Measurements from ENCODE around the gene STARD3.

STARD3 gene

DNA sequence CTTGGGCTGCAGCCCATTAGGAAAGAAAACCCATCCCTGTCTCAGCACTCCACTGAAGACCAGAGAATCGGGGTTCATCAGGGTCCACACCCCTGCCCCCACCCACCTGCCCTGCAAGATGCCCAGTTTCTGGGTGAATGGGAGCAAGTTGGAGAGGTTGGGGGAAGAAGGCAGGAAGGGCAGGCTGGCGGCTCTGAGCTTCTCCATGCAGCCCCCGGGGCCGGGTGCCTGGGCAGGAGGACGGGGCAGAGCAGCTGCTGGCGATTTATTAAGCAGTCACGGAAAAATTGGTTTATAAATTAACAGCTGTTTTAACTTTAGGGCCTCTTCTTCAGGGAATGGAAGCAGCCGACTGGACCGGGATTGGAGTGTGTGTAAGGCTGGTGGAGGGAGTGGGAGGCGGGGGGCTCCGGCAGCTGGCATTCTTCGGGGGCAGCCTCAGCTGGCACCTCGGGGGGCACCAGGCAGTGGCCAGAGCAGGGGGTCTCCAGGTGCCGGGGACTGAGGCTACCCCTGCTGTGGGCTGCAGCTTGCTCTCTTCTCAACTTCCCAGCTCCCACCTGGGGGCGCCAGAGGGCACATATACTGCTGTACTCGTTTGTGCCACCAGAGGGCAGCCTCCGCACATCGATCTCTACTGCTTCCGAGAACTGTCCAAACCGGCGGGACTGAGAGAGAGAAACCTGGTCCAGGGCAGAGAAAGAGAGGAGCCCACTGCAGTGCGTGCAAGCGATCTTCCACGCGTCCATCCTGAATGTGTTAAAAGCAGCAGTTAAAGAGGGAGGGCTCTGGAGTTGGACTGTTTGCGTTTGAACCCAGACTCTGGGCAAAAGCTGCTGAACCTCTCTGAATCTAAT is 15.2 kb upstream of the STARD3 start:
- peak; percentile 80 to 89 for DNase-seq

DNA sequence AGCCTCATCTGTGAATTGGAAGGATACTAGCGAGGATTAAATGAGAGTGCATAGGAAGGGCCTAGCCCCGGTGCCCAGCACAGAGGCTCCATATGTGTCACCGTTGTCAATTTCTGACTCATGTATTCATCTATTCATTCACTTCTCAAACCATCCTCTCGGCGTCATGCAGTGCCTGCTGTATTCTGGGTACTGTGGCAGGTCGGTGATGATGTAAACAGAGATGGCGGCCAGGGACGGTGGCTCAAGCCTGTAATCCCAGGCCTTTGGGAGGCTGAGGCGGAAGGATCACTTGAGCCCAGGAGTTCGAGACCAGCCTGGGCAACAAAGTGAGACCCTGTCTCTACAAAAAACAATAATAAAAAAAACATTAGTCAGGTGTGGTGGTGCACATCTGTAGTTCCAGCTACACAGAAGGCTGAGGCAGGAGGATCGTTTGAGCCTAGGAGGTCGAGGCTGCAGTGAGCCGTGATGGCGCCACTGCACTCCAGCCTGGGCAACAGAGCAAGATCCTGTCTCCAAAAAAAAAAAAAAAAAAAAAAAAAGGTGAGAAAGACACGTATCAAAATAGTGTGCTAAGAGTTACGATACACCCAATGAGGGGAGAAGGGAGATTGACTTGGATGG is 14.5 kb upstream of the STARD3 start:
- peak; percentile 66 to 69 for DNase-seq

DNA sequence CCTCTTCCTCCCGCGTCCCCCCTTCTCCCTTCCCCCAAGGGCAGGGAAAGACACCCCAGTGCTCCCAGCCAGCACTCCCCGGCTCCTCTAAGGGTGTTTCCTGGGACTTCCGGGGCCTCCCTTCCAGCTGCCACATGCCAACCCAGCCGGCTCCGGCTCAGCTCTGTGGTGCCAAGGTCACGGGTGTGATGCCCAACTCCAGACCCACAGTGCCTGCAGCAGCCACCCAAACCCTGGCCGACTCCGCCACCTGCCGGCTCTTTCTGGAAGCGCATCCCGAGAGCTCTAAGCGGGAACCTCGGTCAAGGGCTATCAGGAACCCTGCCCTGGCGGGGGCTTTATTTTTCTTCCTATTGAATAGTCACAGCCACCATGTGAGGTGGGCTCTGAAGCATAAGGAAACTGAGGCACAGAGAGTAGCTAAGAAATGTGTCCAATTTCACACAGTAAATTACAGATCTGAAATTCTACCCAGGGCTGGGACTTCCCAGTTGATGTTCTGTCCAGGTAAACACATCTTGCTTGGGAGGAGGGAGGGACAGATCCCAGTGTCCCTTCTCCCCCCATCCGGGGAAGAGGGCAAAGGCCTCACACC is 13.5 kb upstream of the STARD3 start:
- peak; percentile 61 to 75 for DNase-seq

DNA sequence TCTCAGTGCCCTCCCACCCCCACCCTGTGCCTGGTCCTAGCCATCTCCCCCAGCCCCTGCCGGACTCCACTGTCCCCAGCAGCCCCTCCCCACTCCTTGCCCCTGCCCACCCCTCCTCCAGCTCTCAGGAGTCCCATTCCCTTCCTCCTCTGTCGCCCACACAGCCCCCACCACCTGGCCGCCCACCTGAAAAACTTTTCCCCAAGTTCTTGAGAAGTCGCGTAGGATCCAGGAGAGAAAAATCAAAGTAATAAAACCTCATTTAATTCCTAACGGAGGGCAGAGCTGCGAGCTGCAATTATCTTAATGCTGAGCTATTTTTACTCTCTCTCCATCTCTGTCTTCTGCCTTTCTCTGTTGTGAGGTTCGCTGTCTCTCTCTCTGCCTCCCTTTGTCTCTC is 12.6 kb upstream of the STARD3 start:
- DNase-seq: no peak

DNA sequence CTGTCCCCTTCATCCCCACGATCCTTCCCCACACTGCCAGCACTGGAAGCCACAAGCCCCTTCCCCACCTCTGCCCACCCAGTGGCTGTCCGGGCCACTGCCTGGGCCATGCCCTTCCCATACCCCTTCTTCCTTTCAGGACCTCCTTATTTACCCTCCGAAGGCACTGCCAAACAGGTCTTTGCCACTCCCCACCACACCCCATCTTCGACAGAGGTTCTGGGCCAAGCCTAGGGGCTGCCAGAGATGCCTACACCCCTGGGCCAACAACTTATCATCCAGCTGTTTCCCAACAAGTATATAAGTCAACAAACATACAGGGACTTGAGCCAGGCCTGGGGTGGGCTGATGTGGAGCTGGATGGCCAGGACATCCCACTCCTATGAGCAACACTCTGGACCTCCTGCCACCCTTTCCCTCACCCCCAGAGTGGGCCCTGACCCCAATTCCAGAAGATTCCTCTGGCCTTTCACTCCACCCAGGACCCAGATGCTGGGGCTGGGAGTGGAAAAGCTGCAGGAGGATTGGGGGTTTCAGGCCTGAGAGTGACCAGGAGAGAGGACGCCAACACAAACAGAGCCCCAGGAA is 11.7 kb upstream of the STARD3 start:
- no peak for DNase-seq

DNA sequence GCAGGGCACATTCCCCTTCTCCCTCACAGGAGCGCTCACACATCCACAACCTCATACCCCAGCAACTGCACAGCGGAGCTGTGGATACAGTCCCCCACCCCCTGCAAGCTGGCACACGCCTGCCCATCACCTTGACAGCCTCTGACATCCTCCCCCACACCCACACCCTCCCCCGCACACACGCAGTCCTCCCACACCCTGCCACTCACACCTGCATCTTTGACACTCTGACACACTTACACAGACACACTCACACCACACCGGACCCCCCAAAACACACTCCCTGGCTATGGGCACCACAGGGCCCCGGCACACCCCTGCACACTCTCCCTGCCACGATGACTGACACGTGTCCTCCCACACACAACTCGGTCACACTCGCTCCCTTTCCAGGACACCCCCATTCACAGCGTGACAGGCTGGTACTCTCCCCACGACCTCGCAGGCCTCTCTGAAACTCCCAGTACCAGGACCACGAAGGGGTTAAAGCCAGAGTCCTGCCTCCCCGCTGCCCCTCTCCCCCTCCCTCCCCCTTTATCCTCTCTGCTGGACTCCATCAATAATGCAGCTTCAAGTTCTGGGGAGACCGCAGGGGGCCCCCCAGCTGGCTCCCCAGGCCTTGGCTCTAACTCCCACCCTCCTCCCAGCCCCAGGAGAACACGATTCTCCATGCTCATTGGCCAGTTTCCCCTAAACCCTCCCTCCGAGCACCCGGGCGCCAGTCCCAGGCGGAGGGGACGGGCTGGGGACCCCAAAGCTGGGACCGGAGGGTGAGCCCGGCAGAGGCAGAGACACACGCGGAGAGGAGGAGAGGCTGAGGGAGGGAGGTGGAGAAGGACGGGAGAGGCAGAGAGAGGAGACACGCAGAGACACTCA is 10.5 kb upstream of the STARD3 start, which contains the start of gene PPP1R1B:
Gene PPP1R1B (plus strand): TSS at position 782 of the 876 bp plus-strand sequence. CDS start 441 bp downstream, outside the sequence.
- no peak for DNase-seq

DNA sequence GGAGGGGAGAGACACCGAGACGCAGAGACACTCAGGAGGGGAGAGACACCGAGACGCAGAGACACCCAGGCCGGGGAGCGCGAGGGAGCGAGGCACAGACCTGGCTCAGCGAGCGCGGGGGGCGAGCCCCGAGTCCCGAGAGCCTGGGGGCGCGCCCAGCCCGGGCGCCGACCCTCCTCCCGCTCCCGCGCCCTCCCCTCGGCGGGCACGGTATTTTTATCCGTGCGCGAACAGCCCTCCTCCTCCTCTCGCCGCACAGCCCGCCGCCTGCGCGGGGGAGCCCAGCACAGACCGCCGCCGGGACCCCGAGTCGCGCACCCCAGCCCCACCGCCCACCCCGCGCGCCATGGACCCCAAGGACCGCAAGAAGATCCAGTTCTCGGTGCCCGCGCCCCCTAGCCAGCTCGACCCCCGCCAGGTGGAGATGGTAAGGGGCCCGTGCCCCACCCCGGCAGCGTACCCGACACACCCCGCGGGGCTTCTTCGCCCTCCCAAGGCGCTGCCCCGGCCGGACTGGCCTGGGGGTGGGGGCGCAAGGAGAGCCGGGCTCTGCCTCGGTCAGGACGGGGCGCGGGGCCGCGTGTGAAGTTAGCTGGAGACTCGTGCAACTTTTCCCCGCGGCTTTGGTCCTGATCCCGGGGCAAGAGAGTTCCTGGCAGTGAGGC is 9.8 kb upstream of the STARD3 start:
- DNase-seq: no peak

DNA sequence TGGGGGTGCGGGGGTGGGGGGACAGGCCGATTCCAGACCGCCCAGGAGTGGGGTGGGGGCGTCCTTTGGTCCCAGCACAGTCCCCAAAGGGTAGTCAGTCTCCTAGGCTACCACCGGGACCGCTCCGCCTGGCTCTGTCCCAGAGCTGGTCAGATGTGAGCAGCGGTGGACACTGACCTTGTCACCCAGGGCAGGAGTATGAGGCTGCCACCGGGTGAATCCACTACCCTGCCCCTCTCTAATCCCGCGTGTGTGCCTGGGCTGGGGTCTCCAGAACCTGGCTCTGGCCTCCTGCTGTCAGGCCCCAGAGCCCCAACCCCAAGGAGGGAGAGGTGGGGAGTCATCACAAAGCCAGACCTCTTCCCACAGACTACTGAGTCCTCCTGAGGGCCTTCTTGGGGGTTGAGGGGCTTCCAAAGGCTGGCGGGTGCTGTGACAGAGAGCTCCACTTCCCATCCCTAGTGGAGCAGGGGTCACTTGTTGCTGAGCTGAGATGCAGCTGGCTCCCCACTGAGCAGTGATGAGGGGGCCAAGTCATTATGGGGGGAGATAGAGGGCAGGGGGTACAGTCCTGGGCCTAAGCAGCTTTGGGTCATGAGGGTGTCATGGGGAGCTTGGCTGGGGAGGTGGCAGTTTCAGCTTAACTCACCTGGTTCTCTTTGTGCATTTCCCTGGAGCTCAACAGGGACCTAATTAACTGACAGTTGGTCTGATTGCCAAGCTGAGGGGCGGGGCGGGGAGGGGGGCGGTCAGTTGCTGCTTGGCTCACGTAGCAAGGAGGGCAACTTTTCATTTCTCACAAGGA is 9.0 kb upstream of the STARD3 start:
- no peak for DNase-seq

DNA sequence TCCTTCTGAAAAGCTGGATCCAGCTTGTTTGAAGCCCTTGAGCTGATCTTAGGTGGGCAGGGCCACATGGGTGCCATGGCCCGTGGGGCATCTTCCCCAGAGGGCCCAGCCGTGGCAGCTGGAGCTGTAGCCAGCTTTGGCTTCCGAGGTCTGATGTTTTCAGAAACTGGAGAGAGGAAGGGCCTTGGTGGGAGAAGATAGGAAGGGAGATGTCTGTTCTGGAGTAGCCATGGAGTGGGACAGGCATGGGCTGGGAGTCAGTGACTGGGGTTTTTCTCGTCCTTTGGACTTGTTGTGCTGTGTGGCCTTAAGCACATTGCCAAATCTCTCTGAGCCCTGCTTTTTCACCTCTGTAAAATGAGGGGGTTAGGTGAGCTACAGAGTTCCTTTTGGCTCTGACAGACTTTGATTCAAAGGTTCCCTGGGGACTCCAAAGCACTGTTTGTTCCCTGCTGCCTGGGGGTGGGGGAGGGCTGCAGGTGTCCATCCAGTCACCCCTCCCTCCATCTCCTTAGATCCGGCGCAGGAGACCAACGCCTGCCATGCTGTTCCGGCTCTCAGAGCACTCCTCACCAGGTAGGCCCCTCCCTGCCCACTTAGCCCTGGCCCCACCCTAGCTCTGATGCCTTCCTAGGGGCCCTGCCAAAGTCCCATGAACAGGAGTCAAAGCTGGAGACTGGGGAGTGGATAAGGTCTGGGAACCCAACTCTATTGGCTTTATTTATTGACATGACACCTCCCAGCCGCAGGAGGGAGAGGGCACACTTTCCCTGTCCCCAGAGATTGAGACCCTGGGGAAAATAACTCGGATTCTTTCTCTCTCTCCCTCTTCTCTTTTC is 8.1 kb upstream of the STARD3 start:
- DNase-seq: no peak

DNA sequence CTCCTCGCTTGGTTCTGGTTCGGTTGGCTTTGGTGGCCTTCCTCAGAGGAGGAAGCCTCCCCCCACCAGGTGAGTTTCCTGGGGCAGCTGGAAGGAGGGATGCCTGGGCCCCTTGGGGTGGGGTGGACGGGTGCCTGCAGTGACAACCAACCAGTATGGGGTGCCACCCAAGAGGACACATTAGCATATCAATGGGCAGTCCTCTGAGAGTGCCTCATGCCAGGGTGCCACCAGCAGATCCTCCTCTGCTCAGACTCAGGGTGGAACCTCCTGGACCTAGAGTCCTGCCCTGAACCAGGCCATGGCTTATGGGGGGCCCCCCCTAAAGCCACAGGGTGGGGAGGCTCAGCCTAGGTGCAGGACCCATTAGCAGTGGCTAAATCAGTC is 7.5 kb upstream of the STARD3 start:
- no peak for DNase-seq

DNA sequence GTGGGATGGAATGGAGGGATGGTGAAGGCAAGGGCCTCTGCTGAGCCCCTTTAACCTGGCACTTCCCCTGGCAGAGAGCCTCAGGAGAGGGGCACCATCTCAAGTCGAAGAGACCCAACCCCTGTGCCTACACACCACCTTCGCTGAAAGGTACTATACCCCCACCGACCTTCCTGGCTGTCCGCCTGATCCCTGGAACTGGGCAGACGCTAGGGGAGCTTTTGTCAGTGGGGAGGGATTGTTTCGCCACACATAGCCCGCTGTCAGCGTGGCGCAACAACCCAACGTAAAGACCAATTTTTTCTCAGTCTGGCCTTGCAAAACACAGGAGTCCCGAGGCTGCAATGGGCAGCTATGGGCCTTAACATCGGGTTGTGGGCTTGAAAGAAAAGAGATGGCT is 7.0 kb upstream of the STARD3 start:
- DNase-seq: no peak

DNA sequence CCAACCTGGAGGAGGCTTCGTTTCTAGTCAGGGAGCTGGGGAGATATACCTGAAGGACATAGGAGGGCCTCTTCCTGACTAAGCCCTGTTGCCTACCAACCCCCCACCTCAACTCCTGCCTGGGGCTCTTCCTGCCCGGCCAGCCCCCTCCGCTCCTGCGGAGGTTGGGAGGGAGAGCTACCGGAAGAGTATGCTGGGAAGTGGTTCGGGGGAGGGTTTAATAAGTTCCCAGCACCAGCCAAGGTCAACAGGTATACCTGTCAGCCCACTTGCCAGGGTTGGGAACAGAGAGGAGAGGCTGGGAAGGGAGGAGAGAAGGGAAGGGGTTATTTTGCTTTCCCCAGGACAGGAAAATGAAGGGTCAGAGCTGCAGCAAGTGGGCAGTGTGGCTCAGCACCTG is 5.5 kb upstream of the STARD3 start:
- DNase-seq: no peak

DNA sequence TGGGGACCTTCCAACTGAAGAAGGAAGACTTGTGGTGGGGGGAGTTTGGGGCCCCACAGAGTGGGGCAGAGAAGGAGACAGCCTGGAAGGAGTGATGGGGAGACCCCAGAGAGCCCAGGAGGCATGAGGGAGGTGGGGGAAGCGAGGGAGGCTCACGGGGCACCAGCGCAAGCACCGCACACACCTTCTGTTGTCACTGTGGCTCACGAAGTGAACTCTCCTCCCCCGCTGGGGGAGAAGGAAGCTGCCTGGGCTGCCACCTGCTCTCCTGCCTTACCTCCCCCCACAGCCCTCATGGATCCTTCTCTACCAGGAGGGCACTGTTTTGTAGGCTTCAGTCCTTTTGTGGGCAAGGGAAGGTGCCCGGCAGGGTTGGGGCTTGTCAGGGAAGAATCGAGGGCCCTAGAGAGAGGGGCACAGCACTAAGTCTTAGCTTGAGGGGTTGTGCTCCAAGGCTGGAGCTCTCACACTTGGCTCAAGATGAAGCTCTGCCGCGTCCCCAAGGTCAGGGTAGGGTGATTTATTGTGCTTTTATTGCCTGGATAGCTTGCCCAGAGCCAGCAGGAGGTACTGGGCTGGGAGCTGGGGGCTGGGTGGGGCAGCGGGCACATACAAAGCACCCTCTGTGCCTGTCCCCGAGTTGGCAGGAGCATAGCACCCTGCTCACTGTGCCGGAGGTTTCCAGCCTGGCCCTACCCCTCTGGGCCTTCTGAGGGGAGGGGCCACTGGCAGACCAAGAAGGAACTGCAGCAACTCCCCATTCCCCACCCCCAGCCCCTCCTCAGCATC is 4.6 kb upstream of the STARD3 start:
- peak in 1 of 2 experiments; percentile 45 for DNase-seq

DNA sequence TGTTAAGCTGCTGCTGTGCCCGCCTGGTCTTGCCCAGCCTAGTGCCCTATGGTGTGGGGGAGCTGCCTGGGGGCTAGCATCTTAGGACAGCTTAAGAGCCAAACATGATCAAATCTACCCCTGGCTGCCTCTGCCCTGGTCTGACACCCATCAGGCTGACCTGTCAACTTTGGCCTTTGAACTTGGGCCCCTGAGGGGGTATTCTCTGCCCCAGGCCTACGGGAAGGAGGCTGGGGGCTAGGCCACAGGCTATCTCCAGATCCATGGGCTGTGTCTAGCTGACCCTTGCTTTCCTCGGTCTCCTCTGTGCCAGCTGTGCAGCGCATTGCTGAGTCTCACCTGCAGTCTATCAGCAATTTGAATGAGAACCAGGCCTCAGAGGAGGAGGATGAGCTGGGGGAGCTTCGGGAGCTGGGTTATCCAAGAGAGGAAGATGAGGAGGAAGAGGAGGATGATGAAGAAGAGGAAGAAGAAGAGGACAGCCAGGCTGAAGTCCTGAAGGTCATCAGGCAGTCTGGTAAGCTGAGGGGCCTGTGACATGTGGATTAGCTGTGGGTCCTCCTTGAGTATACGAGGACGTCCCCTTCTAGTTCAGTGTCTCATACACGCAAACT is 3.3 kb upstream of the STARD3 start:
- DNase-seq: no peak

DNA sequence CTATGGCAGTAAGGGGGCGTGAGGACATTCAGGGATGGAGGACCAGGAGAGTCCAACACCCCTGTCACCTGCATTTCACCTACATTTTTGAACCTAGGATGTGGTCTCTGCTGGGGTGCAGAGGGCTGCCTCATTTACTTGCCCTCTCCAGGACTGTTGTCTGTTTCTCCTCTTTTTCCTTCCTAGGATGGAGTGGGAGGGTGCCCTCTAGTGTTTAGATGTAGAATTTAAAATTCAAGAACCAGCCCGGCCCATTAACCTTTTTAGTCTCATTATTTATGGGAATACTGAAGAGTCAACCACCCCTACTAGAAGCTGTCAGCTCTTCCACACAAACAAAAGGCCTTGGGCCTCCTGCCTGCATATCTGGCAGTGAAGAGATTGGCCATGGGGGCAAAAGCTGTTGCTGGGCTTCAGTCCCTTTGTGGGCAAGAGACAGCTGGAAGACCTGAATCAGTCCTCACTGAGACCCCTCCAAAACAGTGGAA is 2.5 kb upstream of the STARD3 start:
- peak; percentile 56 to 61 for DNase-seq

DNA sequence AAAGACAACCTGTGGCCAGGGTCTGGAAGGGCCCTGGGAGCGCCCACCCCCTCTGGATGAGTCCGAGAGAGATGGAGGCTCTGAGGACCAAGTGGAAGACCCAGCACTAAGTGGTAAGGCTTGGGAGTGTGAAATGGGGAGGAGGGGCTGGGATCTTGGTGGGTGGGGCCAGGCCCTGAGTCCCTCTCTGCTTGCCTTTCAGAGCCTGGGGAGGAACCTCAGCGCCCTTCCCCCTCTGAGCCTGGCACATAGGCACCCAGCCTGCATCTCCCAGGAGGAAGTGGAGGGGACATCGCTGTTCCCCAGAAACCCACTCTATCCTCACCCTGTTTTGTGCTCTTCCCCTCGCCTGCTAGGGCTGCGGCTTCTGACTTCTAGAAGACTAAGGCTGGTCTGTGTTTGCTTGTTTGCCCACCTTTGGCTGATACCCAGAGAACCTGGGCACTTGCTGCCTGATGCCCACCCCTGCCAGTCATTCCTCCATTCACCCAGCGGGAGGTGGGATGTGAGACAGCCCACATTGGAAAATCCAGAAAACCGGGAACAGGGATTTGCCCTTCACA is 1.2 kb upstream of the STARD3 start:
- no peak for DNase-seq

DNA sequence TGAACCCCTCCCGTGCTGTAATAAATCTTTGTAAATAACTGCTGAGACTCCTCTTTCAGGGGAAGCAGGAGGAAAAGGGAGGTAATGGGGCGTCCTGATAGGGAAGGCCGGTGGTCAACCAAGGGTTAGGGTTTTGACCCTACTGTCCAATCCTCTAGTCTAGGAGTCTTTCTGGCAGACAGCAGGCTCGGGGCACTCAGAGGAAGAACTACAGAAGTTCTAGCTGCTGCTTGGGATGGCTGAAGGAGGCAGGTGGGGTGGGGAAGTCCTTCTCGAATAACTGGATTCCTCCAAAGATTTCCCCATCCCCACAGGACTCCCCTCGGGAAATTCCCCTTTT is 387 bp upstream of the STARD3 start:
- DNase-seq: no peak

DNA sequence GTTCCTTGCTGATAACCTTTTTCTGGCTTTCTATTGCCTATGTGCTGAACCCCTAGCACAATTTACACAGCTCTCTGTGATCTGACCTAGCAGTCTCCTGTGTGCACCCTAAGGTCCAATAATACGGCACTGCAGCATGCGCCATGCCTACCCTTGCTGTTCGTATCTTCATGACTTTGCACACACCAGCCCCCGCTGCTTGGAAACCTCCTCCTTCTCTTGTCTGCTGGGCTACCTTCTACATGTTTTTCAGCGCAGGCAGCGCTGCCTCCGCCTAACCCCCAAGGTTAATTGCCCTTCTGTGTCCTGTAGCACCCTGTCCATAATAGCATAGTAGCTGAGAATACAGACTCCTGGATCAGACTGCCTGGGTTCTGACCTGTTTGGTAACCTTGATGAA is 1.4 kb downstream of the STARD3 start:
- no peak for DNase-seq

DNA sequence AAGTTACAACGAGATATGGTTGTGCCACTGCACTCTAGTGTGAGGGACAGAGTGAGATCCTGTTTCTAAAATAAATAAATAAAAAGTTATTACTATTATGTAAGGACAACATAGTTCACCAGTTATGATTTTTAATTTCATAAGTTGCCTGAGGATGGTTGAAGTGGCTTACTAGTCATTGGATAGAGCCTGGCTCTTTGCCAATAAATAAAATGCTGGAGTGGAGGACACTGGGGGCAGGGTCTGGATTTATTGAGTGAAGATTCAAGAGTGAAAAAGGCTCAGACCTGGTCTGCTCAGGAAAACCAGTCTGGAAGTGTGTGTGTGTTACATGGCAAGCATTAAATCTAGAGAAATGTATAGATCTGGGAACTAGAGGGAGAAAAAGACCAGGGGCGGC is 2.1 kb downstream of the STARD3 start:
- no peak for DNase-seq
